ENCODE data around the gene CIRBP.

CIRBP gene

DNA sequence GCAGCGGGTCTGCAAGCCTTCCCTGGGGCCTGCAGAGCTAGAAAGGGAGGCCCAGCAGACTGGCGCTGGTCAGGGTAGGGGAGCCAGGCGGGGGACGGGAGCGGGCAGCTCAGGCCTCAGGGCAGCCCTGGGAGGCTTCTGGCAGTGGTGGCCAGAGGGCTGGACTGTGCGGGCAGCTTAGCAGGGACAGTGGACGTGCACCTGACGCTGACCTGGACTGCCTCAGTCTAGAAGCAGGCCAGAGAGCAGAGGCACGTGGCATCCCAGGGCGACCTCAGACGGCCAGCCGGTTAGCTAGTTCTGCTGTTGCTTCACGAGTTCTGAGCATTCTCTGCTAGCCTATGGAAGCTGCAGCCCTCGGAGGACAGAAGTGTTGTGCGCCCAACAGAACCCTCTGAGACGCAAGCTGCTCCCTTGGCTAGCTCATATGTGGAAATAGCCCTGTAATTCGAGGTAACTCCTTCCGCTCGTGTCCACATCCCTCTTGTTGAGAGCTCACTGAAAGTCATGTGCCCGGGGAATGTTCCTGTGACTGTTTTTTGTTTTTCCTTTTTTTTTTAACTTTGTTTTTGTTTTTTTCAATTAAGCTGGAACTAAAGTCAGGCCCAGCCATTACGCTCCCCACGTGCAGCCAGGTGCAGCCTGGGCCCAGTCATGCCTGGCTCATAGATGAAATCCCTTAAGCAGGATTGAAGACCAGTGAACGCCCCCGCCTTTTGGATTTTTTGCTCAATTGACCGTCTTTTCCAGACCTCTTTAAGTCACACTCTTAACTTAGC is 4.3 kb downstream of the CIRBP start:
- Histone ChIP-seq H3K27ac (no peak overlapping the region), H3K4me1 (ENCODE audit: low read depth, poor library complexity, severe bottlenecking) (peaks cover 26% of the 10 kb centered on the region), H3K4me3 (IDR thresholded peaks at IDR 0.05; ENCODE audit: insufficient read depth, low read depth, low read length) (no peak overlapping the region), H3K9ac (no peak overlapping the region), H3K36me3 (ENCODE audit: insufficient read depth) (peaks cover 25% of the 10 kb centered on the region; the same call in 1 of the 2 replicates), H3K4me2 (no peak overlapping the region), H3K27me3 (ENCODE audit: insufficient read depth, low read depth) (no peaks in the 10 kb centered on the region), H2AFZ (ENCODE audit: low read depth) (no peak overlapping the region), H3K79me2 (ENCODE audit: insufficient read depth, low read depth) (peaks cover 49% of the 10 kb centered on the region), H4K20me1 (ENCODE audit: insufficient read depth) (no peaks in the 10 kb centered on the region)
- TF ChIP-seq, protein P1, sequence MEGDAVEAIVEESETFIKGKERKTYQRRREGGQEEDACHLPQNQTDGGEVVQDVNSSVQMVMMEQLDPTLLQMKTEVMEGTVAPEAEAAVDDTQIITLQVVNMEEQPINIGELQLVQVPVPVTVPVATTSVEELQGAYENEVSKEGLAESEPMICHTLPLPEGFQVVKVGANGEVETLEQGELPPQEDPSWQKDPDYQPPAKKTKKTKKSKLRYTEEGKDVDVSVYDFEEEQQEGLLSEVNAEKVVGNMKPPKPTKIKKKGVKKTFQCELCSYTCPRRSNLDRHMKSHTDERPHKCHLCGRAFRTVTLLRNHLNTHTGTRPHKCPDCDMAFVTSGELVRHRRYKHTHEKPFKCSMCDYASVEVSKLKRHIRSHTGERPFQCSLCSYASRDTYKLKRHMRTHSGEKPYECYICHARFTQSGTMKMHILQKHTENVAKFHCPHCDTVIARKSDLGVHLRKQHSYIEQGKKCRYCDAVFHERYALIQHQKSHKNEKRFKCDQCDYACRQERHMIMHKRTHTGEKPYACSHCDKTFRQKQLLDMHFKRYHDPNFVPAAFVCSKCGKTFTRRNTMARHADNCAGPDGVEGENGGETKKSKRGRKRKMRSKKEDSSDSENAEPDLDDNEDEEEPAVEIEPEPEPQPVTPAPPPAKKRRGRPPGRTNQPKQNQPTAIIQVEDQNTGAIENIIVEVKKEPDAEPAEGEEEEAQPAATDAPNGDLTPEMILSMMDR (conservative IDR thresholded peaks at IDR 0.05; ENCODE audit: low read depth, low read length): no peak

DNA sequence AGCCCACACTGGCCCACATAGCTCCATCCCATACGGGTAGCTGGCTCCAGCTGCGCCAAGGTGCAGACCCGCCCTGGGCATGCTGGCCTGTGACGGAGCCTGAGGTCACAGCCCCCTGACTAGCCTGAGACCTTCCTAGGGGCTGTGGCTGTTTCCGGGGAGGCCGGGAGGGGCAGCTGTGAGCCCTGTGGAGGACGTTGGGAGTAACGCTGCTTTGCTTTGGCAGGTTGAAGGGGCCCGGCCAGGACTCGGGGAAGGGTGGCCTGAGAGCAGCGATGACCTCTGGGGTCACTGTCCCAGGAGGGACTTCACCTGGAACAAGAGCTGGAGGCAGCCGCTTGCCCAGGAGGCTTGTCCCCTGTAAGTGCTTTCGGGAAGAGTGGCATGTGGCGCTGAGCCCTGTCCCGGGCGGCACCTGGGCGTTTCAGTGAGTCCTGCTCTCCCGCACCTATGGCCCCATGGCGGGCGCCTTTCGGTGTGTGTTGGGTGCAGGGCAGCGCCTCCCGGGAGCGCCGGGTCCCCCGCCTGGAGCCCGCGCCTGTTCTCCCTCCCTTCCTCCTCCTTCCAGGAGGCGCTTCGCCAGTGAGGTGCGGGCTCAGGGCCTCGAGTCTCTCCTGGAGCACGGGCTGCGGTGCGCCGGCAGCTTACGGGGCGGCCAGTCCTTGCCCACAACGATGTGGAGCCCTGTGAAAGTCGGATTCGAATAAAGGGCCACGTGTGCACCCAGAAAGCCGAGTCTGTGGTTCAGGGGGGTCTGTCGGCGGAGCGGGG is 5.1 kb downstream of the CIRBP start:
- Histone ChIP-seq H3K36me3 (ENCODE audit: insufficient read depth) (peaks cover 25% of the 10 kb centered on the region; the same call in 1 of the 2 replicates), H3K27ac (no peak overlapping the region), H3K4me1 (ENCODE audit: low read depth, poor library complexity, severe bottlenecking) (peaks cover 22% of the 10 kb centered on the region), H3K79me2 (ENCODE audit: insufficient read depth, low read depth) (peaks cover 49% of the 10 kb centered on the region), H3K4me2 (peak overlapping the region; percentile 36; the same call in 1 of the 2 replicates), H3K9ac (no peak overlapping the region), H3K27me3 (ENCODE audit: insufficient read depth, low read depth) (no peaks in the 10 kb centered on the region), H3K4me3 (IDR thresholded peaks at IDR 0.05; ENCODE audit: insufficient read depth, low read depth, low read length) (no peak overlapping the region), H4K20me1 (ENCODE audit: insufficient read depth) (no peaks in the 10 kb centered on the region), H2AFZ (ENCODE audit: low read depth) (no peak overlapping the region)
- TF ChIP-seq, protein P1 (conservative IDR thresholded peaks at IDR 0.05; ENCODE audit: low read depth, low read length): no peak

DNA sequence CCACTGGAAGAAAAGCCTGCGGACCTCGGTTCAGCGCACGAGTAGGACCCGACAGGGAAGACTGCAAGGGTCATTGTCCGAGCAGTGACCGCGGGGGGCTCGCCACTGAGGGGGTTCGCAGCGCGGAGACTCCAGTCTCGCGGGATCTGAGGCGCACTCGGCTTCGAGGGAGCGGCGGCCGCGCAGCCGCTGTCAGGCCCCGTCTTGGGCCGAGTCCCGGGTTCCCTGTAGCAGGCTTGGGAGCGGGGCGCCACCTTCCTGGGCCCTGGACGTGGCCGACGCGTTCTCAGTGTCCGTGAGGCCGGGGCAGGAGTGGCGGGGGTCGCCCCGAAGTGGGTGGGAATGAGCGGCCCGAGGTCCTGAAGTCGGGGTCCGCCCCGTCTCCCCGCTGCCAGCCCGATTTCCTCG is 5.7 kb downstream of the CIRBP start:
- Histone ChIP-seq H3K4me3 (IDR thresholded peaks at IDR 0.05; ENCODE audit: insufficient read depth, low read depth, low read length) (no peak overlapping the region), H4K20me1 (ENCODE audit: insufficient read depth) (no peaks in the 10 kb centered on the region), H3K4me1 (ENCODE audit: low read depth, poor library complexity, severe bottlenecking) (peaks cover 22% of the 10 kb centered on the region), H3K79me2 (ENCODE audit: insufficient read depth, low read depth) (peaks cover 45% of the 10 kb centered on the region), H3K9ac (no peak overlapping the region), H3K27me3 (ENCODE audit: insufficient read depth, low read depth) (no peaks in the 10 kb centered on the region), H3K4me2 (peak overlapping the region; percentile 36), H3K27ac (peak overlapping the region; percentile 94), H2AFZ (ENCODE audit: low read depth) (no peak overlapping the region), H3K36me3 (ENCODE audit: insufficient read depth) (peaks cover 25% of the 10 kb centered on the region; the same call in 1 of the 2 replicates)
- TF ChIP-seq, protein P1 (conservative IDR thresholded peaks at IDR 0.05; ENCODE audit: low read depth, low read length): no peak

DNA sequence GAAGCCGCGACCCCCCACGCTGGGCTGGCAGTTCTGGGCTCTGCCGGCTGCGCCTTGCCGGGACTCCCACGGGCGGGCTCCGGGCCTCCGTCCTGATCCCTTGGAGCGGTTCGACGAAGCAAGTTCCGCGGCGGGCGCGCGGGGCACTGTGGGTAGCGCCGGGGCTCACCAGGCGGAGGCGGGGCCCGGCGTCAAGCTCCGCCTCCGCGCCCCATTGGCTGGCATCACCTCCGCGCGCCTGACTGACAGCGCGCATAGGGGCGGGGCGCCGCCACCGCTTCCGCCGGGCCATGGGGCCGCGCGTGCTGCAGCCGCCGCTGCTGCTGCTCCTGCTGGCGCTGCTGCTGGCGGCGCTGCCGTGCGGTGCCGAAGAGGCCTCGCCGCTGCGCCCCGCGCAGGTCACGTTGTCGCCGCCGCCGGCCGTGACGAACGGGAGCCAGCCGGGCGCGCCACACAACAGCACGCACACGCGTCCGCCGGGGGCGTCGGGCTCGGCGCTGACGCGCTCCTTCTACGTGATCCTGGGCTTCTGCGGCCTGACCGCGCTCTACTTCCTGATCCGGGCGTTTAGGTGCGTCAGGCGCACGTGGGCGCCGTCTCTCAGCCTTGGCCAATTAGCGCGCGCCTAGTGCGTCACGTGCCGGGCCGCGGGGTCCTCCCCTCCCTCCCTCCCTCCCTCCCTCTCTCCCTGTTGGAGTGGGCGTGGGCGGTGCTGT is 6.3 kb downstream of the CIRBP start, which contains the start of gene FAM174C:
Gene FAM174C, plus strand, starts transcription at position 271 of the 716 bp plus-strand sequence. Its CDS starts 20 bp downstream, at position 291.
- TF ChIP-seq, protein P1 (conservative IDR thresholded peaks at IDR 0.05; ENCODE audit: low read depth, low read length): no peak
- peaks cover 25% of the 10 kb centered on the region; the same call in 1 of the 2 replicates for H3K36me3 ChIP-seq (ENCODE audit: insufficient read depth)
- peak within 1 kb of the TSS; percentile 86 for H3K9ac ChIP-seq
- no peaks in the 10 kb centered on the region for H3K27me3 ChIP-seq (ENCODE audit: insufficient read depth, low read depth)
- H4K20me1 ChIP-seq (ENCODE audit: insufficient read depth): no peaks in the 10 kb centered on the region
- H2AFZ ChIP-seq (ENCODE audit: low read depth): no peak within 1 kb of the TSS
- H3K27ac ChIP-seq: peak within 1 kb of the TSS; percentile 94
- peaks cover 40% of the 10 kb centered on the region for H3K79me2 ChIP-seq (ENCODE audit: insufficient read depth, low read depth)
- H3K4me2 ChIP-seq: peak within 1 kb of the TSS; percentile 100
- H3K4me3 ChIP-seq (IDR thresholded peaks at IDR 0.05; ENCODE audit: insufficient read depth, low read depth, low read length): no peak within 1 kb of the TSS
- H3K4me1 ChIP-seq (ENCODE audit: low read depth, poor library complexity, severe bottlenecking): peaks cover 20% of the 10 kb centered on the region

Data from KMS-11 (cell line).